ENCODE measurements around the gene NFE2L2. TPM values are rescaled to one million over a fixed set of nuclear protein-coding genes. Genes with fewer than 3 reads are reported as not detected.

NFE2L2 gene
- total and polyA plus RNA-seq, 2 donors (not counting 3 experiments of a cell fraction or from before 2014, with no cell fraction given), result 57.1 to 66.2 TPM

DNA sequence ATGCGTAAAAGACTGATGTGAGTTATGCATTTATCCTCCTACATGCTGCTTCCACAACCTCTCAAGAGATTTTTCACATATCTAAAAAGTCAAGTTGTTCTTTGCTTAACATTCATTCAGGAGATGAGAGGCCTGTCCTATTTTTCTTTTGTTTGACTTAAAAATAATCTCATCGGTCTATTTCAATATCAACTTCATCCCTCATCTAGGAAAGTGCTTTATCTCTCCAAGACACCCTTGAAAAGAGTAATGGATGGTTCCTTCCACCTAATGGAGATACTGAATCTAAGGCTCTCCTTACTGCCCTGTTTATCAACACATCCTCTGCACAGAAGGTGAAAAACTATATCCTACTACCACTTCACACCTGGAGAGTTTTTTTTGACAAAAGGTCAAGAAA lies 2.4 kb downstream of the NFE2L2 start:
- H4K20me1 ChIP-seq (replicated peaks; ENCODE audit: control insufficient read depth, extremely low read depth, insufficient read depth, low read length), result peaks cover 17% of the 10 kb centered on the region
- peak overlapping the region; percentile 94 for H3K27ac ChIP-seq (ENCODE audit: insufficient read depth, low read depth, low read length)
- peak; percentile 37 for DNase-seq (ENCODE audit: low read depth, low spot score)
- H3K4me3 ChIP-seq (replicated peaks in 1 of 3; ENCODE audit: insufficient read depth in 1 of 3, low read depth in 1 of 3, low read length in 3 of 3), result peak overlapping the region; percentile 79 to 98 (median 90)
- peaks cover 0 to 2% of the 10 kb centered on the region in 2 experiments for H3K36me3 ChIP-seq (ENCODE audit: control insufficient read depth in 2 of 2, extremely low read depth in 1 of 2, insufficient read depth in 2 of 2, low read length in 2 of 2)
- no peaks in the 10 kb centered on the region for H3K27me3 ChIP-seq (ENCODE audit: control insufficient read depth in 2 of 2, insufficient read depth in 2 of 2, low read length in 2 of 2)
- peaks cover 72% of the 10 kb centered on the region for H3K79me2 ChIP-seq (ENCODE audit: control insufficient read depth, insufficient read depth, low read length)
- BruUV-seq (replicated peaks), result no TSS peak
- intact Hi-C loops (cut with micrococcal nuclease), result loop anchor here (5.0 kb wide), 1 partner anchor 35 kb away; no protein-coding TSS in a partner anchor
- ChIA-PET CTCF (interaction anchor here (1.2 to 4.8 kb wide), 7 partner anchors 17 to 153 kb away, joined by 4 to 136 read pairs (median 31); no protein-coding TSS in a partner anchor), POLR2A (no interaction called here)
- TF ChIP-seq FOS (IDR thresholded peaks at IDR 0.05; ENCODE audit: borderline replicate concordance, insufficient read depth, low read length) (no peak), POLR2A (IDR thresholded peaks at IDR 0.05; ENCODE audit: low read depth, low read length) (no peak), JUN (IDR thresholded peaks at IDR 0.05; ENCODE audit: borderline replicate concordance, insufficient read depth, insufficient read length, low read depth) (no peak), MYC (IDR thresholded peaks at IDR 0.05; ENCODE audit: low read depth, low read length) (no peak), EZH2 (IDR thresholded peaks at IDR 0.05; ENCODE audit: borderline replicate concordance, low read depth, low read length, severe bottlenecking) (no peak), POLR2AphosphoS5 (IDR thresholded peaks at IDR 0.05; ENCODE audit: insufficient read depth, low read depth, low read length) (no peak)
- TF ChIP-seq, protein P1, sequence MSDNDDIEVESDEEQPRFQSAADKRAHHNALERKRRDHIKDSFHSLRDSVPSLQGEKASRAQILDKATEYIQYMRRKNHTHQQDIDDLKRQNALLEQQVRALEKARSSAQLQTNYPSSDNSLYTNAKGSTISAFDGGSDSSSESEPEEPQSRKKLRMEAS (IDR thresholded peaks at IDR 0.05; ENCODE audit: insufficient read depth, insufficient read length), result no peak
- dilution Hi-C loops (cut with MboI; ENCODE audit: extremely low pct_ligation_motif_present, low sequenced_read_pairs), result no loop called here
- no peaks in the 10 kb centered on the region for H3K9me1 ChIP-seq (replicated peaks; ENCODE audit: control insufficient read depth, extremely low read depth, insufficient read depth, low read length)
- peak overlapping the region; percentile 97 for H3K9ac ChIP-seq (replicated peaks; ENCODE audit: extremely low read depth, insufficient read depth, low read length)
- peak overlapping the region; percentile 100 for H3K4me2 ChIP-seq (ENCODE audit: insufficient read depth, low read length)
- H3K9me3 ChIP-seq (replicated peaks; ENCODE audit: control insufficient read depth, insufficient read depth, low read length), result no peaks in the 10 kb centered on the region
- FAIRE-seq, result no peak
- peaks cover 27% of the 10 kb centered on the region for H3K4me1 ChIP-seq (ENCODE audit: control insufficient read depth, extremely low read depth, insufficient read depth, low read length)
- H2AFZ ChIP-seq (ENCODE audit: low read depth, low read length), result no peak overlapping the region
